Testis (tissue), 3 donors: ENCODE data around the gene STAMBPL1. TPM values are rescaled to one million over a fixed set of nuclear protein-coding genes. Genes with fewer than 3 reads are reported as not detected.
A peak's percentile ranks its signal among the peaks of the same experiment; 100 is the strongest.

Source experiments
- DNase-seq: peaks from one replicate; pipeline ENCODE4 v3.0.0-alpha.2; 2019
- H3K27ac ChIP-seq, 2 donors: fragments of 200-600 bp; sonication (generic); one replicate each; pipeline ENCODE4 v1.5.1; 2019
- H3K27me3 ChIP-seq: fragments of 200-600 bp; sonication (generic); one replicate; pipeline ENCODE4 v1.5.1; 2019
- H3K36me3 ChIP-seq: fragments of 200-600 bp; sonication (generic); one replicate; pipeline ENCODE4 v1.5.1; 2017; ENCODE audit warnings: low read depth; ENCODE audit errors: missing control alignments
- H3K4me1 ChIP-seq: fragments of 200-600 bp; sonication (generic); one replicate; pipeline ENCODE4 v1.5.1; 2019
- H3K4me3 ChIP-seq, 2 donors: fragments of 200-600 bp; sonication (generic); one replicate each; pipeline ENCODE4 v1.5.1; 2017 to 2019
- H3K9me3 ChIP-seq: fragments of 200-600 bp; sonication (generic); one replicate; pipeline ENCODE4 v1.5.1; 2017
- POLR2A ChIP-seq: fragments of 450-650 bp; IDR thresholded peaks from one replicate; pipeline ENCODE4 v1.6.1; 2017; ENCODE audit warnings: antibody characterized with exemption, mild to moderate bottlenecking, moderate library complexity
- WGBS, 2 donors: methylation state at CpG; one replicate each; pipeline ENCODE4 v1.1.5; 2018; 5-methylcytosine and 5-hydroxymethylcytosine counted together
- intact Hi-C: fragments of 100-400 bp; cut with DNase I; formaldehyde crosslinking; loops from one replicate; pipeline ENCODE4 v1.15.1; 2023; ENCODE audit warnings: low total_unique reads
- polyA plus RNA-seq: library from polyadenylated mRNA; stranded (reverse); fragments of 350-450 nt; fragmentation: Illumina TruSeq; extraction: RNeasy Lipid Tissue Mini Kit (QIAGEN cat#74804); gene quantifications from one replicate; pipeline ENCODE4 v1.2.3, GENCODE V29; 2014; ENCODE audit warnings: low read depth, low replicate concordance; ENCODE audit not compliant: insufficient read depth
- total RNA-seq, 2 donors: library from RNA; depleted of rRNA; stranded (reverse); fragments of >200 nt; gene quantifications; one replicate each; pipeline ENCODE4 v1.2.3, GENCODE V29; 2016
- TF ChIP-seq, protein P1 (sequence below), 3 experiments: fragments of 450-650 bp in 2 of 3; fragments of 200-600 bp in 1 of 3; sonication (generic) in 1 of 3; IDR thresholded peaks; one replicate each; pipeline ENCODE4 v1.5.1; 2016 to 2019; ENCODE audit warnings: antibody characterized with exemption in 3 of 3, mild to moderate bottlenecking in 2 of 3, moderate library complexity in 1 of 3

The STAMBPL1 gene
- total and polyA plus RNA-seq, 3 donors from 2014 or later, result 20.0 to 37.5 (median 32.3) TPM

DNA sequence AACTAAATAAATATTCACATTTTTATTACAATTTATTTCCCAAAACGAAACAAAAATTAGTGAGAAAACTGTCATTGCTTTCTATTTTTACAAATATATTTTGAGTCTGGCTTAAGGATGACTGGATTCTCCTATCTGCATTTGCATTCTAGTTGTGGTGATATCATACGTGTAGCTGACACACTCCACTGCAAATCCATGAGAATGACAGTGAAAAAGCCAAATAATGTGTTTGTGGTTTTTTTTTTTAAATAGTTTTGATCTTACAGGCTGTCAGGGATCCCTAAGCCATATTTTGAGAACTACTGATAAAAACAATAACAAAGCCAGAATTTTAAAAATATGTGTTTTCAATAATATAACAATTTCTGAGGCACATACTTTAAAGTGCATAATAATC, 5.8 kb upstream of the STAMBPL1 start:
- intact Hi-C loops, result no loop called here
- Histone ChIP-seq H3K27ac (no peak overlapping the region), H3K9me3 (no peaks in the 10 kb centered on the region), H3K4me3 (no peak overlapping the region), H3K27me3 (no peaks in the 10 kb centered on the region), H3K4me1 (no peaks in the 10 kb centered on the region), H3K36me3 (no peaks in the 10 kb centered on the region)
- TF ChIP-seq, protein P1, sequence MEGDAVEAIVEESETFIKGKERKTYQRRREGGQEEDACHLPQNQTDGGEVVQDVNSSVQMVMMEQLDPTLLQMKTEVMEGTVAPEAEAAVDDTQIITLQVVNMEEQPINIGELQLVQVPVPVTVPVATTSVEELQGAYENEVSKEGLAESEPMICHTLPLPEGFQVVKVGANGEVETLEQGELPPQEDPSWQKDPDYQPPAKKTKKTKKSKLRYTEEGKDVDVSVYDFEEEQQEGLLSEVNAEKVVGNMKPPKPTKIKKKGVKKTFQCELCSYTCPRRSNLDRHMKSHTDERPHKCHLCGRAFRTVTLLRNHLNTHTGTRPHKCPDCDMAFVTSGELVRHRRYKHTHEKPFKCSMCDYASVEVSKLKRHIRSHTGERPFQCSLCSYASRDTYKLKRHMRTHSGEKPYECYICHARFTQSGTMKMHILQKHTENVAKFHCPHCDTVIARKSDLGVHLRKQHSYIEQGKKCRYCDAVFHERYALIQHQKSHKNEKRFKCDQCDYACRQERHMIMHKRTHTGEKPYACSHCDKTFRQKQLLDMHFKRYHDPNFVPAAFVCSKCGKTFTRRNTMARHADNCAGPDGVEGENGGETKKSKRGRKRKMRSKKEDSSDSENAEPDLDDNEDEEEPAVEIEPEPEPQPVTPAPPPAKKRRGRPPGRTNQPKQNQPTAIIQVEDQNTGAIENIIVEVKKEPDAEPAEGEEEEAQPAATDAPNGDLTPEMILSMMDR (IDR thresholded peaks at IDR 0.05), result no peak
- no peak for TF ChIP-seq POLR2A
- 87 to 89% methylated on average over 2 of the region's 2 CpGs for WGBS, 2 donors
- DNase-seq, result no peak

DNA sequence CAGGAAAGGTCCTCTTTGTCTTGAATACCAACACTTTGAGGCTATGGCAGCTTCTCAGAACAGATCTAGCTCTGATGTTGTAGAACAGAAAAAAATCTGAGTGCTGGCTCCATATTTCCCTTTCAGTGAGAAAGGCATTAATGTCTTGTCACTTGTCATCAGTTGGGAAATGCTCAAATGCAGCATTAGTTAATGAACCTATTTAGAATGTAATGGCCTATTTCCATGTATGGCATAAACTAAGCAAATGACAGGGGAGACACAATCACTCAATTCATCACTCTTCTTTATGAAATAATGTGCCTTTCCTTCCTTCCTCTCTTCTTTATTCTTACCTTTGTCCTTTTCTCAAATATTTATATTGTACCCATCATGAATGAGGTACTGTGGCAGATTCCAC, 5.0 kb upstream of the STAMBPL1 start:
- Histone ChIP-seq H3K4me3 (no peak overlapping the region), H3K4me1 (no peaks in the 10 kb centered on the region), H3K27me3 (no peaks in the 10 kb centered on the region), H3K36me3 (no peaks in the 10 kb centered on the region), H3K9me3 (no peaks in the 10 kb centered on the region), H3K27ac (no peak overlapping the region)
- TF ChIP-seq POLR2A, result no peak
- TF ChIP-seq, protein P1 (IDR thresholded peaks at IDR 0.05), result no peak
- intact Hi-C loops, result no loop called here
- no peak for DNase-seq

DNA sequence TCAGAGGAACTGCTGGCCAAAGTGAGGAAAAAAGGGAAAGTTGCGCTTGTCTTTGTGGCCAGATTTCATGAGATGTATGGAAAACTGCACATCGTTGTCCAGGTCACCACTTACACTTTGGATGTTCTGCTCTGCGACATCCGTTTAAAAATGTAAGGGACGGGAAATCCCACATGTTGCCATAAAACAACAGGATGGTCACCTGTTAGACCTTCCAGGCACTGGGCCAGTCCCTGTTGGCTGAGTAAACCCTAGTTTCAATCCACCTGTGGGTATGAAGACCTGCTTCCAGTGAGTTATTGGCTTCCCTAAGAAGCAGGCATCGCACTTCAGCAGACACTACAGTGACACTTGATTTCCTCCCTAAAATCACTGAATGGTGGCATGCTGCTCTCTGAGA, 2.7 kb upstream of the STAMBPL1 start:
- no peaks in the 10 kb centered on the region for H3K27me3 ChIP-seq
- H3K4me1 ChIP-seq, result peaks cover 4% of the 10 kb centered on the region
- intact Hi-C loops, result no loop called here
- no peak for DNase-seq
- no peak overlapping the region for H3K27ac ChIP-seq
- no peaks in the 10 kb centered on the region for H3K9me3 ChIP-seq
- H3K4me3 ChIP-seq, result no peak overlapping the region
- TF ChIP-seq, protein P1 (IDR thresholded peaks at IDR 0.05), result no peak
- TF ChIP-seq POLR2A, result no peak
- 97 to 99% methylated on average over 6 of the region's 6 CpGs for WGBS, 2 donors
- no peaks in the 10 kb centered on the region for H3K36me3 ChIP-seq

DNA sequence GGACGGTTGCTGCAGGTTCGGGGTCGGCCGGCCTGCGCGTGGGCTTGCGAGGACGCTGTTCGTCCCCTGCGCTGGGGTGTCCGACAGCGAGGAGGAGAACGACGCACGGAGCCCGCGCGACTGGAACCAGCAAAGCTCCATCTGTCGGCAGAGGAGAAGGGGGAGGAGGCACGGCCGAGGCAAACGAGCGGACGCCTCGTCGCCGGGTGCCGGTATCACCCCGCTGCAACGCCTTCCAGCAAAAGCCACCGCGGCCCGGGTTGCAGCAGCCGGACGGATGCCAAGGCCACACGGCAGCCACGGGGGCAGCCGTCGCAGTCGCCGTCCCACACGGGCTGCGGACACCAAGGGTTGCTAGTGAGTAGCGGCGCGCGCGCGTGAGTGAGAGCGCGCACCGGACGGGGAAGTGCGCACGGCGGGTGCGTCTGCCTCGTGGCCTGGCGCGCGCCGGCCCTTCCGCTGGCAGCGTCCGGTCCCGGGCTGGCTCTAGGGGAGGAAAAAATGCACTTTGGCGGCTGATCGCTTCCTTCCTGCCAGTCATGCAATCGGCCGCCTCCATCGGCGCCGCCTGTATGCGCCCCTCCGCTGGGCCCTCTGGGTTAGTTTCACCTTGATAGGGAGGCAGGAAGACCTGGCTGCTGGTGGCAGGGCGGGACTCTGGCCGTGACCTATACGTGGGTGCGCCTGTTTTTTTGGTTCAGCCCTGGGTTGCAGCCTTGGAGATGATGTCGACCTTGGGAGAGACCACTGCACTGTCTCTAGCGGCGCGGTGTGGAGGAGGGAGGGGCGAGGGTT, 434 bp downstream of the STAMBPL1 start:
- Histone ChIP-seq H3K27ac (peak overlapping the region; percentile 94 to 95), H3K4me1 (peaks cover 6% of the 10 kb centered on the region), H3K27me3 (no peaks in the 10 kb centered on the region), H3K4me3 (peak overlapping the region; percentile 81 to 93), H3K9me3 (no peaks in the 10 kb centered on the region), H3K36me3 (no peaks in the 10 kb centered on the region)
- no peak for TF ChIP-seq POLR2A
- TF ChIP-seq, protein P1 (IDR thresholded peaks at IDR 0.05), result no peak
- DNase-seq, result peak; percentile 89
- intact Hi-C loops, result no loop called here
- 0% methylated on average over 3 to 73 of the region's 84 CpGs for WGBS, 2 donors

DNA sequence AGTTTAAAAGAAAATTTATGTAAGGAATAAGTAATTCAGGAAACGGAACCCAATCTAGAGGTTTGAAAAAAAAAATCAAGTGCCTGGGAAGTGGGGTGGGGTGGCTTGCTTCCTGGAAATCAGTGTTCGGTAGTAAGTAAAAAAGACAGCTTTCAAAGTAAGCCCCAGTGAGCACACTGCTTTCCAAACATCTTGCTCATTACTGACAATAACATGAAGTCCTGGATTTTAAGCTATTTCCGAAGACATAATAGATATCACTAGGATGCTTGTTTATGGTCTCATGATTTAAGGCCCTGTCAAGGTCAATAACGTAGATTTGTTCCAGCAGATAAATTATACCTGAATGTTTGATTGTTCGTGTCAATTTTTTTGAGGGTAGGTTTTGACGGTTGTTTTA, 1.3 kb downstream of the STAMBPL1 start:
- DNase-seq, result no peak
- no peak for TF ChIP-seq POLR2A
- TF ChIP-seq, protein P1 (IDR thresholded peaks at IDR 0.05), result no peak
- Histone ChIP-seq H3K27me3 (no peaks in the 10 kb centered on the region), H3K4me1 (peaks cover 6% of the 10 kb centered on the region), H3K27ac (peak overlapping the region; percentile 94 to 95), H3K9me3 (no peaks in the 10 kb centered on the region), H3K4me3 (peak overlapping the region; percentile 81 to 93), H3K36me3 (no peaks in the 10 kb centered on the region)
- 14 to 17% methylated on average over 6 of the region's 6 CpGs for WGBS, 2 donors
- intact Hi-C loops, result no loop called here
